Liver (tissue), 9 donors: Measurements from ENCODE around the gene CRYAA. TPM values are rescaled to one million over a fixed set of nuclear protein-coding genes. Genes with fewer than 3 reads are reported as not detected.

Experiments used
- DNase-seq: peaks from one replicate; pipeline ENCODE4 v3.0.0-alpha.2; 2017; ENCODE audit warnings: low spot score
- H3K27ac ChIP-seq, 2 donors: one replicate each; pipeline ENCODE4 v1.7.0; 2013; ENCODE audit warnings: inconsistent platforms in 2 of 2, low read length in 2 of 2, control low read depth in 1 of 2, low read depth in 1 of 2, mild to moderate bottlenecking in 1 of 2
- H3K27me3 ChIP-seq, 4 donors: one replicate each; pipeline versions ENCODE4 v1.6.1 to v1.7.0; 2013; ENCODE audit warnings: low read length in 3 of 4, inconsistent platforms in 1 of 4, mild to moderate bottlenecking in 1 of 4, moderate library complexity in 1 of 4; ENCODE audit not compliant: control insufficient read depth in 4 of 4, insufficient read depth in 4 of 4
- H3K36me3 ChIP-seq, 4 donors: one replicate each; pipeline versions ENCODE4 v1.6.1 to v1.7.0; 2013; ENCODE audit warnings: low read length in 3 of 4, mild to moderate bottlenecking in 3 of 4, low read depth in 1 of 4, moderate library complexity in 1 of 4; ENCODE audit not compliant: control insufficient read depth in 4 of 4, insufficient read depth in 3 of 4
- H3K4me1 ChIP-seq, 4 donors: one replicate each; pipeline versions ENCODE4 v1.6.1 to v1.7.0; 2013; ENCODE audit warnings: low read length in 3 of 4, mild to moderate bottlenecking in 3 of 4, moderate library complexity in 1 of 4; ENCODE audit not compliant: control insufficient read depth in 4 of 4, insufficient read depth in 4 of 4
- H3K4me3 ChIP-seq, 3 donors: one replicate each; pipeline versions ENCODE4 v1.6.1 to v1.7.0; 2013; ENCODE audit warnings: low read length in 3 of 3, control low read depth in 1 of 3, low read depth in 1 of 3, mild to moderate bottlenecking in 1 of 3
- H3K9ac ChIP-seq, 2 donors: one replicate each; pipeline ENCODE4 v1.7.0; 2013; ENCODE audit warnings: low read length in 2 of 2, mild to moderate bottlenecking in 2 of 2, moderate library complexity in 2 of 2, control low read depth in 1 of 2, low read depth in 1 of 2
- H3K9me3 ChIP-seq, 4 donors: one replicate each; pipeline versions ENCODE4 v1.6.1 to v1.7.0; 2013; ENCODE audit warnings: low read length in 3 of 4; ENCODE audit not compliant: control insufficient read depth in 4 of 4
- ATF3 ChIP-seq: IDR thresholded peaks from 2 replicates; pipeline ENCODE4 v1.6.1; 2016; ENCODE audit warnings: antibody characterized with exemption
- CTCF ChIP-seq: fragments of 150-350 bp; IDR thresholded peaks from 2 replicates; pipeline ENCODE4 v1.5.1; 2017; ENCODE audit warnings: improper control_type of control experiment, low read depth, low read length; ENCODE audit not compliant: missing input control
- EGR1 ChIP-seq, 2 donors: IDR thresholded peaks; 2 replicates each; pipeline ENCODE4 v1.6.1; 2016 to 2018; ENCODE audit warnings: antibody characterized with exemption in 2 of 2, low read depth in 2 of 2
- FOXA1 ChIP-seq: IDR thresholded peaks from 2 replicates; pipeline ENCODE4 v1.6.1; 2016; ENCODE audit warnings: antibody characterized with exemption
- FOXA2 ChIP-seq: IDR thresholded peaks from 2 replicates; pipeline ENCODE4 v1.6.1; 2016; ENCODE audit warnings: antibody characterized with exemption
- GABPA ChIP-seq, 2 donors: IDR thresholded peaks in 1 of 2; conservative IDR thresholded peaks in 1 of 2; 2 replicates each; pipeline ENCODE4 v1.6.1; 2016; ENCODE audit warnings: antibody characterized with exemption in 2 of 2, mild to moderate bottlenecking in 1 of 2, moderate library complexity in 1 of 2
- HNF4A ChIP-seq, 2 donors: conservative IDR thresholded peaks; 2 replicates each; pipeline ENCODE4 v1.6.1; 2016; ENCODE audit warnings: antibody characterized with exemption in 2 of 2, mild to moderate bottlenecking in 2 of 2
- JUND ChIP-seq, 2 donors: IDR thresholded peaks; 2 replicates each; pipeline ENCODE4 v1.6.1; 2016; ENCODE audit warnings: antibody characterized with exemption in 2 of 2
- MAX ChIP-seq: IDR thresholded peaks from 2 replicates; pipeline ENCODE4 v1.6.1; 2016; ENCODE audit warnings: antibody characterized with exemption
- REST ChIP-seq: IDR thresholded peaks from 2 replicates; pipeline ENCODE4 v1.6.1; 2016; ENCODE audit warnings: antibody characterized with exemption, mild to moderate bottlenecking
- YY1 ChIP-seq: IDR thresholded peaks from 2 replicates; pipeline ENCODE4 v1.6.1; 2016; ENCODE audit warnings: antibody characterized with exemption, mild to moderate bottlenecking
- ZBTB33 ChIP-seq: IDR thresholded peaks from 2 replicates; pipeline ENCODE4 v1.6.1; 2016; ENCODE audit warnings: antibody characterized with exemption
- WGBS: extraction: QIAGEN DNeasy Blood & Tissue Kit; methylation state at CpG from one replicate; pipeline ENCODE4 v1.1.7; 2013; 5-methylcytosine and 5-hydroxymethylcytosine counted together
- polyA plus RNA-seq, 2 donors: library from polyadenylated mRNA; stranded (reverse) in 1 of 2; unstranded in 1 of 2; fragments of 200-250 nt in 1 of 2; fragments of >200 nt in 1 of 2; fragmentation: Nextera tagmentation in 1 of 2; extraction: Ambion mirVana in 1 of 2; gene quantifications; one replicate each; pipeline versions ENCODE4 v1.2.1 to v1.2.3, GENCODE V29; 2013 to 2015
- total RNA-seq, 2 donors: library from RNA; depleted of rRNA; stranded (reverse); fragments of >200 nt; gene quantifications; one replicate each; pipeline ENCODE4 v1.2.3, GENCODE V29; 2014
- donor health status: healthy.
- donor health status: healthy.
- donor health status: healthy.
- donor health status: healthy.
- donor health status: healthy.

Gene CRYAA
- total and polyA plus RNA-seq, 4 donors, result 0.57 to 1.9 (median 0.84) TPM; not detected in 1

GRCh38 chr21:43208561-43209332 is 39.9 kb downstream of the CRYAA start (continued):
- TF ChIP-seq ZBTB33 (no peak), MAX (no peak), ATF3 (no peak)

GRCh38 chr21:43209575-43210453 is 41.0 kb downstream of the CRYAA start:
- no peak overlapping the region for H3K27ac ChIP-seq

More at GRCh38 chr21:43209575-43210453, 41.0 kb downstream of the CRYAA start:
- no peak for DNase-seq
- Histone ChIP-seq H3K4me1 (peaks cover 3 to 13% (median 8%) of the 10 kb centered on the region in 4 donors), H3K27me3 (no peaks in the 10 kb centered on the region), H3K36me3 (no peaks in the 10 kb centered on the region), H3K9me3 (no peaks in the 10 kb centered on the region), H3K9ac (no peak overlapping the region), H3K4me3 (no peak overlapping the region)
- 92% methylated on average over 36 of the region's 36 CpGs for WGBS
- TF ChIP-seq JUND (IDR thresholded peaks at IDR 0.05) (no peak), HNF4A (conservative IDR thresholded peaks at IDR 0.05) (no peak), EGR1 (IDR thresholded peaks at IDR 0.05; ENCODE audit: low read depth in 2 of 2) (no peak), FOXA1 (no peak), GABPA (IDR thresholded peaks at IDR 0.05 in 1 of 2, conservative IDR thresholded peaks at IDR 0.05 in 1 of 2) (no peak), YY1 (no peak), CTCF (no peak), FOXA2 (no peak), REST (no peak), MAX (no peak)
